Medulla oblongata (tissue), 1 donor: ENCODE results near the gene KCNK3.
"Not testable (repeated sequence)": the region's sequence is repeated elsewhere in the genome, so short reads cannot be mapped to it uniquely, and the experiment has no call there.

Experiments
- DNase-seq: peaks from one replicate; pipeline ENCODE4 v3.0.0-alpha.2; 2015; ENCODE audit errors: extremely low spot score

The KCNK3 gene

GRCh38 chr2:26692279-26692896 is at the start of gene KCNK3:
Gene KCNK3 (plus strand): TSS chr2:26692722. CDS start chr2:26692876, 154 bp downstream.
- DNase-seq, result no peak

- no peak for DNase-seq
These were observed 48.2 kb upstream of the KCNK3 start for GRCh38 chr2:26644188-26644835.

- DNase-seq, result no peak
These were observed 46.8 kb upstream of the KCNK3 start for GRCh38 chr2:26645762-26646161.

- DNase-seq, result no peak
These were observed 45.4 kb upstream of the KCNK3 start for GRCh38 chr2:26646986-26647672.

- no peak for DNase-seq
These were observed 44.5 kb upstream of the KCNK3 start for GRCh38 chr2:26647981-26648380.

GRCh38 chr2:26648516-26648915 is 44.0 kb upstream of the KCNK3 start:
- DNase-seq, result no peak

- DNase-seq, result no peak
These were observed 43.2 kb upstream of the KCNK3 start for GRCh38 chr2:26649322-26649721.

- DNase-seq, result no peak
These were observed 42.4 kb upstream of the KCNK3 start for GRCh38 chr2:26649992-26650712.

- no peak for DNase-seq
These were observed 41.6 kb upstream of the KCNK3 start for GRCh38 chr2:26650713-26651469.

GRCh38 chr2:26651470-26651771 is 41.1 kb upstream of the KCNK3 start:
- no peak for DNase-seq

- DNase-seq, result no peak
These were observed 40.7 kb upstream of the KCNK3 start for GRCh38 chr2:26651799-26652198.

GRCh38 chr2:26652361-26653041 is 40.0 kb upstream of the KCNK3 start:
- DNase-seq, result no peak

- DNase-seq, result no peak
These were observed 39.1 kb upstream of the KCNK3 start for GRCh38 chr2:26653207-26654060.

- DNase-seq, result no peak
These were observed 38.5 kb upstream of the KCNK3 start for GRCh38 chr2:26654061-26654340.

GRCh38 chr2:26655120-26655519 is 37.4 kb upstream of the KCNK3 start:
- not testable (repeated sequence) for DNase-seq

- DNase-seq, result no peak
These were observed 36.8 kb upstream of the KCNK3 start for GRCh38 chr2:26655611-26656195.

- DNase-seq, result no peak
These were observed 35.3 kb upstream of the KCNK3 start for GRCh38 chr2:26657265-26657664.

GRCh38 chr2:26658691-26659346 is 33.7 kb upstream of the KCNK3 start:
- DNase-seq, result no peak

- no peak for DNase-seq
These were observed 32.1 kb upstream of the KCNK3 start for GRCh38 chr2:26660363-26660962.
